HuH-7.5 (cell line): ENCODE measurements around the gene MARK2.

ENCODE experiments used
- DNase-seq: peaks from one replicate; pipeline ENCODE4 v3.0.0; 2011; ENCODE audit warnings: low spot score

Gene MARK2

GRCh38 chr11:63929616-63930015 is 90.7 kb downstream of the MARK2 start:
- no peak for DNase-seq

- DNase-seq = no peak
Observed at GRCh38 chr11:63931045-63931444, 92.1 kb downstream of the MARK2 start.

- no peak for DNase-seq
Observed at GRCh38 chr11:63931876-63932275, 93.0 kb downstream of the MARK2 start.

GRCh38 chr11:63933459-63933858 is 94.5 kb downstream of the MARK2 start:
- DNase-seq = no peak

- DNase-seq = peak; percentile 52
Observed at GRCh38 chr11:63937713-63938478, 99.0 kb downstream of the MARK2 start.

- DNase-seq = peak; percentile 92
Observed at GRCh38 chr11:63938479-63939396, 99.8 kb downstream of the MARK2 start, which contains the start of gene NAA40. TSS of gene NAA40 (plus strand) at chr11:63939002. CDS start at chr11:63939097, 95 bp downstream.

- peak; percentile 37 for DNase-seq
Observed at GRCh38 chr11:63939397-63939891, 100.5 kb downstream of the MARK2 start.

- no peak for DNase-seq
Observed at GRCh38 chr11:63940786-63941185, 101.9 kb downstream of the MARK2 start.

GRCh38 chr11:63941901-63942300 is 103.0 kb downstream of the MARK2 start:
- no peak for DNase-seq

- no peak for DNase-seq
Observed at GRCh38 chr11:63942803-63943202, 103.9 kb downstream of the MARK2 start.

GRCh38 chr11:63944987-63945386 is 106.1 kb downstream of the MARK2 start:
- DNase-seq = peak; percentile 55

- peak; percentile 78 for DNase-seq
Observed at GRCh38 chr11:63945477-63946163, 106.7 kb downstream of the MARK2 start.

- no peak for DNase-seq
Observed at GRCh38 chr11:63951779-63952536, 113.0 kb downstream of the MARK2 start.

GRCh38 chr11:63952570-63952969 is 113.7 kb downstream of the MARK2 start:
- no peak for DNase-seq

- DNase-seq = no peak
Observed at GRCh38 chr11:63958008-63958407, 119.1 kb downstream of the MARK2 start.
